Adrenal gland (tissue), 12 donors: ENCODE results near the gene ANKLE2. TPM values are rescaled to one million over a fixed set of nuclear protein-coding genes. Genes with fewer than 3 reads are reported as not detected.

Experiments
- DNase-seq, 7 donors: peaks; one replicate each; pipeline ENCODE4 v3.0.0-alpha.2; 2019 to 2020
- H3K27ac ChIP-seq, 5 donors: fragments of 200-600 bp; sonication (generic) in 4 of 5; 1 replicate in 3 of 5; 2 replicates in 2 of 5; pipeline versions ENCODE4 v1.5.1 to v1.8.0; 2016 to 2020; ENCODE audit warnings: mild to moderate bottlenecking in 1 of 5
- H3K27me3 ChIP-seq: fragments of 200-600 bp; 2 replicates; pipeline ENCODE4 v1.8.0; 2021
- H3K36me3 ChIP-seq, 2 donors: fragments of 200-600 bp; replicated peaks in 1 of 2; 1 replicate in 1 of 2; 2 replicates in 1 of 2; pipeline versions ENCODE4 v1.5.1 to v1.8.0; 2018 to 2022
- H3K4me1 ChIP-seq, 2 donors: fragments of 200-600 bp; replicated peaks in 1 of 2; 1 replicate in 1 of 2; 2 replicates in 1 of 2; pipeline versions ENCODE4 v1.5.1 to v1.8.0; 2018 to 2021
- H3K4me3 ChIP-seq, 4 donors: fragments of 200-600 bp; sonication (generic) in 3 of 4; one replicate each; pipeline ENCODE4 v1.5.1; 2016 to 2018
- H3K9me3 ChIP-seq, 3 donors: fragments of 200-600 bp; sonication (generic) in 1 of 3; replicated peaks in 1 of 3; 1 replicate in 2 of 3; 2 replicates in 1 of 3; pipeline versions ENCODE4 v1.5.1 to v1.8.0; 2016 to 2021
- CTCF ChIP-seq, 6 experiments: fragments of 450-650 bp in 4 of 6; fragments of 200-600 bp in 2 of 6; sonication (generic) in 1 of 6; IDR thresholded peaks; 1 replicate in 5 of 6; 2 replicates in 1 of 6; pipeline versions ENCODE4 v1.5.1 to v1.8.0; 2016 to 2021; ENCODE audit warnings: antibody characterized with exemption in 6 of 6, mild to moderate bottlenecking in 2 of 6, moderate library complexity in 1 of 6
- POLR2A ChIP-seq, 2 donors: fragments of 450-650 bp; IDR thresholded peaks; one replicate each; pipeline ENCODE4 v1.6.1; 2017; ENCODE audit warnings: antibody characterized with exemption in 2 of 2, mild to moderate bottlenecking in 2 of 2, moderate library complexity in 1 of 2
- WGBS, 4 donors: extraction: QIAGEN DNeasy Blood & Tissue Kit in 2 of 4; methylation state at CpG; one replicate each; pipeline versions ENCODE4 v1.1.5 to v1.1.7; 2013 to 2017; 5-methylcytosine and 5-hydroxymethylcytosine counted together
- intact Hi-C, 2 donors: fragments of 100-400 bp; cut with DNase I; formaldehyde crosslinking; loops; one replicate each; pipeline versions ENCODE4 v1.14.1 to v1.15.0; 2022 to 2023
- polyA plus RNA-seq, 3 donors: library from polyadenylated mRNA; stranded (reverse); fragments of 200-250 nt in 2 of 3; fragments of 350-450 nt in 1 of 3; fragmentation: Illumina TruSeq in 1 of 3; extraction: RNeasy Lipid Tissue Mini Kit (QIAGEN cat#74804) in 1 of 3; gene quantifications; one replicate each; pipeline ENCODE4 v1.2.3, GENCODE V29; 2013 to 2014
- total RNA-seq, 9 donors: library from RNA; depleted of rRNA in 4 of 9; stranded (reverse); fragments of >200 nt in 4 of 9; fragments of 120-200 nt in 1 of 9; fragmentation: NEBNext Ultra II Directional in 1 of 9; extraction: Animal tissue kit (Norgen Biotek cat#: 25700) in 1 of 9; gene quantifications; one replicate each; pipeline versions ENCODE4 v1.1.0 to v1.2.4, GENCODE V29; 2013 to 2023
- donor health status: healthy with polysubstance abuse.
- donor health status: Bipolar disorder and iron deficiency.
- donor health status: DM: yes; HTN: yes; CAD: no.
- donor health status: DM: no; HTN: no; CAD: no.
- donor health status: DM: no; HTN: no; CAD: no.
- donor health status: DM: yes; HTN: yes; CAD: no.

The ANKLE2 gene
- total and polyA plus RNA-seq, 12 donors, result 43.6 to 76.1 (median 59.9) TPM

DNA sequence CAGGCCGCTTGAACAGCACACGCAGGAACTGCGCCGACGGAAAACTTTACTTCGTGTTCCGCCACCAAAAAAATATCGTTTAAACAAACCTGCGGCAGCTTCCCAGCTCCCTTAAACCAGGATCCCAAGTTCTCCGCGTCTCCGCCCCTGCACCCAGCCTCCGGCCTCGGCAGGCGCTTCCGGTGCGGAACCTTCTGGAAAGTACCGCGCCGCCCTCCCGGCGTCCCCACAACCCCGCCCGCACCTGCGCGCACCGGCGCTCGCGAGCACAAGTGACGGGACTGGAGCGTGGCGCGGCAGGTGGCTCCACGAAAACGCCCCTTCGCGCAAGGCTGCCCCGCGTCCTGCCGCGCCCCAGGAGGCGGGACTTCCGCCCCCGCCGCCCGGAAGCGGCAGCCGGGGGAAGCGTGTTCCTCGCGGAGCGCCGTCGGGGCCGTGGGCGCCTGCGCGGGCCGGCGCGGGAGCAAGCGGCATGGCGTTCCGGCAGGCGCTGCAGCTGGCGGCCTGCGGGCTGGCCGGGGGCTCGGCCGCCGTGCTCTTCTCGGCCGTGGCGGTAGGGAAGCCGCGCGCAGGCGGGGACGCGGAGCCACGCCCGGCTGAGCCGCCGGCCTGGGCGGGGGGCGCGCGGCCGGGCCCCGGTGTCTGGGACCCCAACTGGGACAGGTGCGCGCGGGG, 51.1 kb downstream of the ANKLE2 start, which contains the start of gene PGAM5:
Gene PGAM5 (plus strand): TSS at position 438 of the 675 bp plus-strand sequence. CDS start 35 bp downstream, at position 473.
- peak within 1 kb of the TSS in 4 of 5 donors; percentile 46 to 90 (median 74) for H3K27ac ChIP-seq
- DNase-seq, result peak; percentile 74 to 86 (median 81)

DNA sequence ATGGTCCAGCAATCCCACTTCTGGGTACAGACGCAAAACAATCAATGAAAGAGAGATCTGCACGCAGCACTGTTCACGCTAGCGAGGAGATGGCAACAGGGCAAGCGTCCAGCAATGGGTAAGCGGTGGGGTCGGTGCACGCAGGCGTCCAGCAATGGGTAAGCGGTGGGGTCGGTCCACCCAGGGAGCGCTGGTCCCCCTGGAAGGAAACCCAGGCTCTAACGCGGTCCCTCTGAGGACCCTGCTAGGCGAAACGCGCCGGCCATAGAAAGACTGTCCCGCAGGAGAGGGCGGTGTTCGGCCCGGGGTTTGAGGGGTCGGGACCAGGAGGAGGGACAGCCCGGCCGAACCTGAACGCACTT, 51.6 kb downstream of the ANKLE2 start:
- peak in 1 of 7 donors; percentile 27 for DNase-seq
- Histone ChIP-seq H3K27ac (peak overlapping the region in 4 of 5 donors; percentile 46 to 90 (median 74)), H3K4me3 (peak overlapping the region; percentile 53 to 73 (median 68)), H3K27me3 (no peaks in the 10 kb centered on the region), H3K4me1 (peaks cover 8 to 15% of the 10 kb centered on the region in 2 donors), H3K36me3 (peaks cover 0 to 2% of the 10 kb centered on the region in 2 donors), H3K9me3 (no peaks in the 10 kb centered on the region)
- TF ChIP-seq CTCF (IDR thresholded peaks at IDR 0.05), result no peak
- no peak for TF ChIP-seq POLR2A (IDR thresholded peaks at IDR 0.05)
- 0 to 2% (median 1%) methylated on average over 12 to 26 of the region's 26 CpGs for WGBS, 4 donors
- intact Hi-C loops, result no loop called here

More for the DNA sequence above, 51.1 kb downstream of the ANKLE2 start, which contains the start of gene PGAM5:
- WGBS, 4 donors, result 0 to 2% (median 1%) methylated on average over 20 to 94 of the region's 94 CpGs
- no peaks in the 10 kb centered on the region for H3K9me3 ChIP-seq
- intact Hi-C loops, result no loop called here
- H3K36me3 ChIP-seq, result peaks cover 0 to 4% of the 10 kb centered on the region in 2 donors
- peak within 1 kb of the TSS; percentile 65 to 73 (median 68) for H3K4me3 ChIP-seq
- H3K27me3 ChIP-seq, result no peaks in the 10 kb centered on the region
- peaks cover 8 to 15% of the 10 kb centered on the region in 2 donors for H3K4me1 ChIP-seq
- TF ChIP-seq CTCF (IDR thresholded peaks at IDR 0.05) (peak in 1 of 6 experiments; percentile 3), POLR2A (IDR thresholded peaks at IDR 0.05) (peak; percentile 52 to 63)

DNA sequence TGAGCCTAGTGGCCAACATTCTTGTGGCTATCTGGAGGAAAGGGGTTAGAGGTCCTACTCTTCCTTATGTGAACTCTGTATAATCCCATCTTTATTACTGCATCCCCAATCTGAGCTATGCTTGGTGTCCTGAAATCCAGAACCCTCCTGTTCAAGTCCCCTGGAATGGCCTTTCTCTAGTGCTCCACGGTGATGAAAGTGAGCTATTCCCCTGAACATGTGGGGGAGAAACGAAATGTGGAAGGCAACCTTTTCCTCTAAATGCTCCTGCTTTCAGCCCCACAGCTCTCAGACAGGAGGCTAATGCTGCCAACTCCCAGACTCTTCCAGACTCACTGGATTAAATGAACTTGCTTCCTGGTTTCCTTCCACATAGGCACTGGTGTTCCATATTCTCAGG, 53.5 kb downstream of the ANKLE2 start:
- H3K27me3 ChIP-seq, result no peaks in the 10 kb centered on the region
- no peak for TF ChIP-seq CTCF (IDR thresholded peaks at IDR 0.05)
- no peak for TF ChIP-seq POLR2A (IDR thresholded peaks at IDR 0.05)
- no peak for DNase-seq
- H3K27ac ChIP-seq, result no peak overlapping the region
- H3K4me3 ChIP-seq, result no peak overlapping the region
- H3K4me1 ChIP-seq, result peaks cover 8 to 15% of the 10 kb centered on the region in 2 donors
- no peaks in the 10 kb centered on the region for H3K9me3 ChIP-seq
- intact Hi-C loops, result no loop called here
- no peaks in the 10 kb centered on the region for H3K36me3 ChIP-seq
- 68 to 94% (median 86%) methylated on average over 2 of the region's 2 CpGs for WGBS, 4 donors

DNA sequence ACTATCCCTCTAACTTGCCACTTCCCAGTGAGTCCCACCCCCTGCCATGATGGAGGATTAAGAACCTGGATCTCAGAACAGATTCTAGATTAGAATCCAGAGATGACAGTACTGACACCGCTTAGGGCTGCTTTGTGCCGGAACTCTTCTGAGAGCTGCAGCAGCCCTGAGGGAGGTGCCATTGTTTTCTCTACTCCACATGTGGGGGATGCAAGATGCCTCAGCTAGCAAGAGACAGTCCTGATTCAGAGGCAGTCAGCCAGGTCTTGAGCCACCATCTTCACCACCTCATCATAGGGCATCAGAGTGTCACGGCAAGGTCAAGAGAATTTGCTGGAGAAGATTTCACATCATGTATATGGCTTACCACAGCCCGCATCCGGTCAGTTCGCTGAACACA, 54.4 kb downstream of the ANKLE2 start:
- H3K4me3 ChIP-seq, result no peak overlapping the region
- no peak for DNase-seq
- TF ChIP-seq POLR2A (IDR thresholded peaks at IDR 0.05) (no peak), CTCF (IDR thresholded peaks at IDR 0.05) (no peak)
- H3K36me3 ChIP-seq, result no peaks in the 10 kb centered on the region
- no peak overlapping the region for H3K27ac ChIP-seq
- H3K4me1 ChIP-seq, result peaks cover 8 to 15% of the 10 kb centered on the region in 2 donors
- intact Hi-C loops, result no loop called here
- WGBS, 4 donors, result 96 to 100% (median 96%) methylated on average over 4 to 6 of the region's 6 CpGs
- H3K27me3 ChIP-seq, result no peaks in the 10 kb centered on the region
- no peaks in the 10 kb centered on the region for H3K9me3 ChIP-seq
